Activated naive CD4-positive, alpha-beta T cell treated with anti-CD3 and anti-CD28 coated beads, Interleukin-2, amount 50 U/mL, for 72 hours (primary cell): ENCODE results near the gene RNU1-3. TPM values are rescaled to one million over a fixed set of nuclear protein-coding genes. Genes with fewer than 3 reads are reported as not detected.
A peak's percentile ranks its signal among the peaks of the same experiment; 100 is the strongest.
"Not testable (repeated sequence)": the region's sequence is repeated elsewhere in the genome, so short reads cannot be mapped to it uniquely, and the experiment has no call there.

Experiments
- ATAC-seq, 2 donors: fragments of 150-1000 bp; cut with Tn5 transposase; 2 replicates each; pipeline ENCODE4 v1.10.0; 2021; ENCODE audit warnings: mild to moderate bottlenecking in 2 of 2, moderate library complexity in 2 of 2
- DNase-seq, 2 donors: peaks; one replicate each; pipeline ENCODE4 v3.0.0; 2021 to 2022; ENCODE audit warnings: low spot score in 2 of 2
- H3K27ac Mint-ChIP-seq, 2 donors: one replicate each; pipeline ENCODE4 v1.8.0; 2022; ENCODE audit warnings: mild to moderate bottlenecking in 2 of 2, mixed read lengths in 2 of 2
- H3K36me3 Mint-ChIP-seq, 2 donors: one replicate each; pipeline ENCODE4 v1.8.0; 2022; ENCODE audit warnings: mixed read lengths in 2 of 2
- H3K9me3 Mint-ChIP-seq, 2 donors: one replicate each; pipeline ENCODE4 v1.8.0; 2022; ENCODE audit warnings: mixed read lengths in 2 of 2
- total RNA-seq, 2 donors: library from RNA; stranded (reverse); gene quantifications; one replicate each; pipeline ENCODE4 v1.2.3, GENCODE V29; 2022

Gene RNU1-3
- total RNA-seq, 2 donors from 2014 or later, result 1,082 to 1,722 TPM

GRCh38 chr1:16646061-16646664 is 20.6 kb downstream of the RNU1-3 start:
- not testable (repeated sequence) for ATAC-seq, H3K9me3 Mint-ChIP-seq, H3K27ac Mint-ChIP-seq, H3K36me3 Mint-ChIP-seq
- DNase-seq, result peak in 1 of 2 donors; percentile 14

DNA sequence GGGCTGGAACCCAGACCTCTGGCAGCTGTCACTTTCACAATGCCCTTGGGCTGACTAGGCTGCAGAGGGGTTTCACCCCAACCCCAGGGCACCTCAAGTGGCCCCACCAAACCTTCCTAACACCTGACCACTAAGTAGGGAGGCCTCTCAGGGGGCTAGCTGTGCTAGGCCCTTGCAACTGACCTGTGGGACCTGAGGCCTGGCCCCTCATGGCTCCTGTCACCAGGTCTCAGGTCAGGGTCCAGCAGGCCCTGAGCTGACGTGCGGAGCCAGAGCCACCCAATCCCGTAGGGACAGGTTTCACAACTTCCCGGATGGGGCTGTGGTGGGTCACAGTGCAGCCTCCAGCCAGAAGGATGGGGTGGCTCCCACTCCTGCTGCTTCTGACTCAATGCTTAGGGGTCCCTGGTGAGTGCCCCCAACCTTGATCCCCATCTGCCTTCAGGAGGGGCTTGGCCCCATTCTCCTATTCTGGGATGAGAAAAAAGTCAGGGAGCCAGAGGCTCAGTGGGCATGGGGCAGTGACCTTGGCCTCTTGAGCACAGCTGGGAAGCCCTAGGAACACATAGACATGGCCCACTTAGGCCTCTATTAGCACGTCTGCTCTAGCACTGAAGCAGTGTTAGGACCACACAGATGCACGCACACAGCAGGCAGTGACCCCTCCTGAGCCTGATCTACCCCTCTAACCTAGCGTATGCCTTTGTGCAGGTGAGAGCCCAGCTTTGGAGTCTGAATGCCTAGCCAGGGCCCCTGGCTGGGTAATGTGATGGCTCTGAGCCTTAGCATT is 21.3 kb downstream of the RNU1-3 start:
- ATAC-seq (peak; percentile 8 to 21), DNase-seq (peak; percentile 26 to 68)
- H3K9me3 Mint-ChIP-seq, H3K36me3 Mint-ChIP-seq, H3K27ac Mint-ChIP-seq: not testable (repeated sequence)

GRCh38 chr1:16644482-16645270 is 22.1 kb downstream of the RNU1-3 start:
- H3K27ac Mint-ChIP-seq, H3K36me3 Mint-ChIP-seq, H3K9me3 Mint-ChIP-seq: not testable (repeated sequence)
- DNase-seq, result peak; percentile 99 to 100
- ATAC-seq, result peak; percentile 86 to 87

DNA sequence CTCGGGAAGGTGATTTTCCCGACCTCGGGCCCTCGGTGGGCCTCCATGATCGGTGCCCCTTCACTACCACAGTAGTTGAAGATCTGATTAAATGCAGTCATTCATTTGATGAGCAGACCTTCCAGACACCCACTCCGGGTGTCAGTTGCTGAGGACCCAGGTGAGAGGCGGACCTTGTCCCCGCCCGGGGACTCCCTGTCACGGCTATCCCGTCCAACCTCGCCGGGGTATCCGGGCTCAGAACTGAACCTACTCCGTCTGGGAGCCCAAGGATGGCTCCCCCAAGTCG is 22.6 kb downstream of the RNU1-3 start:
- H3K36me3 Mint-ChIP-seq, result no peaks in the 10 kb centered on the region
- DNase-seq (no peak), ATAC-seq (peak; percentile 47 to 56)
- H3K27ac Mint-ChIP-seq, result no peak overlapping the region
- no peaks in the 10 kb centered on the region for H3K9me3 Mint-ChIP-seq

DNA sequence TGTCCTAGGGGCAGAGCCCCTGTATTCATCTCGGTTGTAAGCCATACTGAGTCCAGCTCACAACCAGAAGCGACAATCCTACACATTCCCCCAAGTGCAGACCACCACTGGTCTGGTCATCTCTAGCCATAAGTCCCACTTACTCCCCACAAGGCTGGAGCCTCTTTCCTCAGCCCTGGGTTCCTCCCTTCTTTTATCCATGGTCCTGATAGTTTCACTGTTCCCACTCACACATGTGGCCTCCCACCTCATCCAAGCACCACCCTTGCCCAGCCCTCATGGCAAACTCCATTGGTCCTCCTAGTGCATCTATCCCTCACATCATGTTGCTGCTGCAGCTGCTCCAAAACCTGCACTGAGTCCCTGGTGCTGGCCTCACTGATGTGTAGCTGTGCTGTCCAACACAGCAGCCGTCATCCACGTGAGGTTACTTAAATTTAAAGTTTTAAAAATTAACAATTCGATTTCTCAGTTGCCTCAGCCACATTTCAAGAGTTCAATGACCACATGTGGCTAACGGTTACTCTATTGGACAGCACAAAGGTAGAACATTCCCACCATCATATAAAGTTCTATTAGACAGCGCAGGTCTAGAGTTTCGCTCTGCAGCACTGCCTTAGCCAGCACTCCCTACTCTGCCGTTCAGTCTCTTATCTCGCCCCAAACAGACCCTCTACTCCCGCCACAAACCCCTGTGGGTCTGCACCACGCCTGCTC is 23.1 kb downstream of the RNU1-3 start:
- DNase-seq, result peak; percentile 44 to 55
- not testable (repeated sequence) for H3K9me3 Mint-ChIP-seq, H3K36me3 Mint-ChIP-seq

DNA sequence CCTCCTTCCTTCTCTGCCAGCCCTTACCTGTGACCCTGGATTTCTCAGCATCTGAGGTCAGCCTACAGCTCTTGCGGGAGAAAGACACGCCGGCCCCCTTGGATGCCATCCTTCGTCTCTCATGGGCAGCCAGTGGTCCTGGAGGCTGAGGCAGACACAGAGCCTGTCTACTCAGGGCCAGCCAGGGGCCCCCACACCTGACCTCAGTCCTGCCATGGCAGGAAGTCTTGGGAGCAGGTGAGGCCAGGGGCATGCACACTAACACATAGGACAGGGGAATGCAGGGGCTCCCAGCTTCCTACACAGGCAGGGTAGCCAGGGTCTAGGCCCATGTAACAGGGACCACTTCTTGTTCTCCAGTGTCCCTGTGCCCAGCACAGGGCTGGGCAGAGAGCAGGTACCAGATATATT is 23.7 kb downstream of the RNU1-3 start:
- not testable (repeated sequence) for H3K36me3 Mint-ChIP-seq, ATAC-seq, H3K27ac Mint-ChIP-seq, H3K9me3 Mint-ChIP-seq
- peak; percentile 25 to 61 for DNase-seq

More for the DNA sequence above, 23.1 kb downstream of the RNU1-3 start:
- H3K27ac Mint-ChIP-seq, result not testable (repeated sequence)
- peak; percentile 4 to 15 for ATAC-seq

- ATAC-seq, H3K36me3 Mint-ChIP-seq, H3K9me3 Mint-ChIP-seq, H3K27ac Mint-ChIP-seq: not testable (repeated sequence)
- peak; percentile 8 to 55 for DNase-seq
Measured at GRCh38 chr1:16642025-16642966, 24.5 kb downstream of the RNU1-3 start.

DNA sequence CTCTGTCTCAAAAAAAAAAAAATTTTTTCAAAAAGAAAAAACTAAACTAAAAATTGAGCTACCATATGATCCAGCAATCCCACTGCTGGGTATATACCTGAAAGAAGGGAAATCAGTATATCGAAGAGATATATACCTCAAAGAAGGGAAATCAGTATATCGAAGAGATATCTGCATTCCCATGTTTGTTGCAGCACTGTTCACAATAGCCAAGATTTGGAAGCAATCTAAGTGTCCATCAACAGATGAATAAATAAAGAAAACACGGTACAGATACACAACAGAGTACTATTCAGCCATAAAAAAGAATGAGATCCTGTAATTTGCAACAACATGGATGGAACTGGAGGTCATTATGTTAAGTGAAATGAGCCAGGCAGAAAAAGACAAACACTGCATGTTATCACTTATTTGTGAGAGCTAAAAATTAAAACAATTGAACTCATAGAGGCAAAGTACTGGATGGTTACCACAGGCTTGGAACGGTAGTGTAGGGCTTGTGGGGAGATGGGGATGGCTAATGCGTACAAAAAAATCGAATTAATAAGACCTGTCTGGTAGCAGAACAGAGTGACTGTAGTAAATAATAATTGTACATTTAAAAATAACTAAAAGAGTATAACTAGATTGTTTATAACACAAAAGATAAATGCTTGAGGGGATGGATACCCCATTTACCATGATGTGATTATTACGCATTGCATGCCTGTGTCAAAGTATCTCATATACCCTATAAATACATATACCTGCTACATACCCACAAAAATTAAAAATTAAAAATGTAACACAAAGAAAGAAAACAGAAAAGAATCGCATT is 25.4 kb downstream of the RNU1-3 start:
- not testable (repeated sequence) for H3K27ac Mint-ChIP-seq, H3K36me3 Mint-ChIP-seq, ATAC-seq, H3K9me3 Mint-ChIP-seq, DNase-seq

- peak; percentile 9 to 58 for DNase-seq
- H3K36me3 Mint-ChIP-seq, H3K9me3 Mint-ChIP-seq, ATAC-seq, H3K27ac Mint-ChIP-seq: not testable (repeated sequence)
Measured at GRCh38 chr1:16639091-16640031, 27.4 kb downstream of the RNU1-3 start.

- H3K36me3 Mint-ChIP-seq, H3K9me3 Mint-ChIP-seq, H3K27ac Mint-ChIP-seq: not testable (repeated sequence)
- DNase-seq (peak; percentile 9 to 54), ATAC-seq (peak in 1 of 2 donors; percentile 21)
Measured at GRCh38 chr1:16637941-16638778, 28.6 kb downstream of the RNU1-3 start.

DNA sequence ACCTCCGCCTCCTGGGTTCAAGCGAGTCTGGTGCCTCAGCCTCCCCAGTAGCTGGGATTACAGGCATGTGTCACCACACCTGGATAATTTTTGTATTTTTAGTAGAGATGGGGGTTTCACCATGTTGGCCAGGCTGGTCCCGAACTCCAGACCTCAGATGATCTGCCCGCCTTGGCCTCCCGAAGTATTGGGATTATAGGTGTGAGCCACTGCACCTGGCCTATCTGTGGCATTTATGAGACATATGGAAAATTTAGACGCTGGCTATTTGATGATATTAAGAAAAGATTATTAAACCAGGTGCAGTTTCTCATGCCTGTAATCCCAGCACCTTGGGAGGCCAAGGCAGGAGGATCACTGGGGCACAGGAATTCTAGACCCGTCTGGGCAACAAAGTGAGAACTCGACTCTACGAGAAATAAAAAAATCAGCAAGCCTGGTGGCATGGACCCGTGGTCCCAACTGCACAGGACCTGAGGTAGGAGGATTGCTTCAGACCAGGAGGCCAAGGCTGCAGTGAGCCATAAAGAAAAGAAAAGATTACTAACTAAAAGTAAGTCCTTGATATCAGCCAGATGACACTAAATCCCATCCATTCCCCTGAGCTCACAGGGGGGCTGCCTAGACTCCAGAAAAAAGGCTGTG is 30.1 kb downstream of the RNU1-3 start:
- DNase-seq, result peak; percentile 4 to 49
- not testable (repeated sequence) for H3K36me3 Mint-ChIP-seq, H3K27ac Mint-ChIP-seq, ATAC-seq, H3K9me3 Mint-ChIP-seq

DNA sequence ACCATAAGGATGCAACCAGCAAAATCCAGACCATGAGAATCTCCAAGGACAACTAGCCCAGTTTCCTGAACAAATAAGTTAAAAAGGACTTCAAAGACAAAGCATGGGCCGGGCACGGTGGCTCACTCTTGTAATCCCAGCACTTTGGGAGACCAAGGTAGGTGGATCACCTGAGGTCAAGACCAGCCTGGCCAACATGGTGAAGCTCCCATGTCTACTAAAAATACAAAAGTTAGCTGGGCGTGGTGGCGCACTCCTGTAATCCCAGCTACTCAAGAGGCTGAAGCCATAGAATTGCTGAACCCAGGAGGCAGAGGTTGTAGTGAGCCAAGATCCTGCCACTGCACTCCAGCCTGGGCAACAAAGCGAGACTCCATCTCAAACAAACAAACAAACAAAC is 30.8 kb downstream of the RNU1-3 start:
- not testable (repeated sequence) for H3K27ac Mint-ChIP-seq, H3K9me3 Mint-ChIP-seq, ATAC-seq, H3K36me3 Mint-ChIP-seq
- peak; percentile 2 to 53 for DNase-seq
